ENCODE measurements around the gene PFN3. TPM values are rescaled to one million over a fixed set of nuclear protein-coding genes. Genes with fewer than 3 reads are reported as not detected.

PFN3 gene
- total RNA-seq, 1 donor from 2014 or later = not detected

- peaks cover 44% of the 10 kb centered on the region for H3K27me3 ChIP-seq
- H3K4me1 Mint-ChIP-seq = peaks cover 54% of the 10 kb centered on the region
- no peak overlapping the region for H3K27ac ChIP-seq
- no peak for TF ChIP-seq EZH2 (IDR thresholded peaks at IDR 0.05)
- TF ChIP-seq EZH2phosphoT487 (IDR thresholded peaks at IDR 0.05) = no peak
- TF ChIP-seq, protein P1, sequence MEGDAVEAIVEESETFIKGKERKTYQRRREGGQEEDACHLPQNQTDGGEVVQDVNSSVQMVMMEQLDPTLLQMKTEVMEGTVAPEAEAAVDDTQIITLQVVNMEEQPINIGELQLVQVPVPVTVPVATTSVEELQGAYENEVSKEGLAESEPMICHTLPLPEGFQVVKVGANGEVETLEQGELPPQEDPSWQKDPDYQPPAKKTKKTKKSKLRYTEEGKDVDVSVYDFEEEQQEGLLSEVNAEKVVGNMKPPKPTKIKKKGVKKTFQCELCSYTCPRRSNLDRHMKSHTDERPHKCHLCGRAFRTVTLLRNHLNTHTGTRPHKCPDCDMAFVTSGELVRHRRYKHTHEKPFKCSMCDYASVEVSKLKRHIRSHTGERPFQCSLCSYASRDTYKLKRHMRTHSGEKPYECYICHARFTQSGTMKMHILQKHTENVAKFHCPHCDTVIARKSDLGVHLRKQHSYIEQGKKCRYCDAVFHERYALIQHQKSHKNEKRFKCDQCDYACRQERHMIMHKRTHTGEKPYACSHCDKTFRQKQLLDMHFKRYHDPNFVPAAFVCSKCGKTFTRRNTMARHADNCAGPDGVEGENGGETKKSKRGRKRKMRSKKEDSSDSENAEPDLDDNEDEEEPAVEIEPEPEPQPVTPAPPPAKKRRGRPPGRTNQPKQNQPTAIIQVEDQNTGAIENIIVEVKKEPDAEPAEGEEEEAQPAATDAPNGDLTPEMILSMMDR (IDR thresholded peaks at IDR 0.05) = no peak
- peak overlapping the region; percentile 79 for H3K4me2 ChIP-seq
- peaks cover 26% of the 10 kb centered on the region for H3K4me1 ChIP-seq
- H4K20me1 ChIP-seq (ENCODE audit: low read depth) = no peaks in the 10 kb centered on the region
- H3K27ac Mint-ChIP-seq = peak overlapping the region; percentile 96
- H2AFZ ChIP-seq (replicated peaks) = peak overlapping the region; percentile 69
- DNase-seq (ENCODE audit: low spot score) = peak; percentile 96
- peak overlapping the region; percentile 50 for H3K4me3 ChIP-seq
- H3K36me3 ChIP-seq = no peaks in the 10 kb centered on the region
- H3K27me3 Mint-ChIP-seq (ENCODE audit: insufficient read depth, low read depth) = peaks cover 22% of the 10 kb centered on the region
- H3K9me3 Mint-ChIP-seq = no peaks in the 10 kb centered on the region
- H3K9ac ChIP-seq = no peak overlapping the region
- H3K4me3 Mint-ChIP-seq = peak overlapping the region; percentile 89
- no peaks in the 10 kb centered on the region for H3K79me2 ChIP-seq (ENCODE audit: low read depth)
- peaks cover 57% of the 10 kb centered on the region for H3F3A ChIP-seq (ENCODE audit: low read depth)
- no peaks in the 10 kb centered on the region for H3K36me3 Mint-ChIP-seq
- no peaks in the 10 kb centered on the region for H3K9me3 ChIP-seq (ENCODE audit: low read depth)
Measured at GRCh38 chr5:177366528-177367322, 33.7 kb downstream of the PFN3 start.

DNA sequence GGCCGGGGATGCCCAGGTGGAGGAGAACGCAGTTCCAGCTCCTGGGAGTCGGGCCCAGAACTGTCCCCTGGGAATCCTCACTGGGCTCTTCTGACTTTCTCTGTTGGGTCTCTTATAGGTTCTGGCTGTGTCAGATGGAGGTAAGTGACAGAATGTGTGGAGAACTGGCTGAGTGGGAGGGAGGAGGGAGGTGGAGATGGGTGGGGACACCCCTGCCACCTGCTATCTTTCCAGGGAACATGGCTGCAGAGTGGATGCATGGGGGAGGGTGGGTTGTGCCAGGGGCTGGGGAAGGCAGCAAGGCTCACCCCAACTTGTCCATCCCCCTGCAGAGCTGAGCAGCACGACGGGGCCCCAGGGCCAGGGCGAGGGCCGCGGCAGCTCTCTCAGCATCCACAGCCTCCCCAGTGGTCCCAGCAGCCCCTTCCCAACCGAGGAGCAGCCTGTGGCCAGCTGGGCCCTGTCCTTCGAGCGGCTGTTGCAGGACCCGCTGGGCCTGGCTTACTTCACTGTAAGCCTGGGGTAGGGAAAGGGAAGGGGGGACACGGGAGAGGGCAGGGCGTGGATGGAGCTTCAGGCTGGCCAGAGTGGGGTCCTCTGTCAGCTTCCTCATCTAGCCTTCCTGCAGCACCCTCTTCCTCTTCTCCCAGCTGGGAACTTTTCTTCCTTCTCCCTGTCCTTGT, 34.5 kb downstream of the PFN3 start:
- peak overlapping the region; percentile 96 for H3K27ac Mint-ChIP-seq
- DNase-seq (ENCODE audit: low spot score) = no peak
- H3K9me3 ChIP-seq (ENCODE audit: low read depth) = no peaks in the 10 kb centered on the region
- H3K4me2 ChIP-seq = peak overlapping the region; percentile 79
- peaks cover 44% of the 10 kb centered on the region for H3K27me3 ChIP-seq
- TF ChIP-seq EZH2 (IDR thresholded peaks at IDR 0.05) = no peak
- TF ChIP-seq, protein P1 (IDR thresholded peaks at IDR 0.05) = no peak
- no peak for TF ChIP-seq EZH2phosphoT487 (IDR thresholded peaks at IDR 0.05)
- no peaks in the 10 kb centered on the region for H3K36me3 ChIP-seq
- H3F3A ChIP-seq (ENCODE audit: low read depth) = peaks cover 50% of the 10 kb centered on the region
- peaks cover 25% of the 10 kb centered on the region for H3K27me3 Mint-ChIP-seq (ENCODE audit: insufficient read depth, low read depth)
- peaks cover 51% of the 10 kb centered on the region for H3K4me1 Mint-ChIP-seq
- H3K79me2 ChIP-seq (ENCODE audit: low read depth) = no peaks in the 10 kb centered on the region
- H3K27ac ChIP-seq = no peak overlapping the region
- H3K4me3 Mint-ChIP-seq = peak overlapping the region; percentile 89
- peak overlapping the region; percentile 69 for H2AFZ ChIP-seq (replicated peaks)
- no peak overlapping the region for H3K9ac ChIP-seq
- no peaks in the 10 kb centered on the region for H3K36me3 Mint-ChIP-seq
- H4K20me1 ChIP-seq (ENCODE audit: low read depth) = no peaks in the 10 kb centered on the region
- peaks cover 19% of the 10 kb centered on the region for H3K4me1 ChIP-seq
- H3K4me3 ChIP-seq = peak overlapping the region; percentile 50
- H3K9me3 Mint-ChIP-seq = no peaks in the 10 kb centered on the region

- Mint-ChIP-seq H3K27ac (peak overlapping the region; percentile 50), H3K36me3 (no peaks in the 10 kb centered on the region), H3K27me3 (ENCODE audit: insufficient read depth, low read depth) (peaks cover 22% of the 10 kb centered on the region), H3K9me3 (no peaks in the 10 kb centered on the region), H3K4me3 (peak overlapping the region; percentile 75), H3K4me1 (peaks cover 53% of the 10 kb centered on the region)
- Histone ChIP-seq H2AFZ (replicated peaks) (no peak overlapping the region), H3K4me3 (no peak overlapping the region), H3K9ac (no peak overlapping the region), H3K79me2 (ENCODE audit: low read depth) (no peaks in the 10 kb centered on the region), H3K36me3 (no peaks in the 10 kb centered on the region), H3K27me3 (peaks cover 44% of the 10 kb centered on the region), H3K4me2 (no peak overlapping the region), H3K4me1 (peaks cover 19% of the 10 kb centered on the region), H3F3A (ENCODE audit: low read depth) (peaks cover 38% of the 10 kb centered on the region), H3K27ac (no peak overlapping the region), H4K20me1 (ENCODE audit: low read depth) (no peaks in the 10 kb centered on the region), H3K9me3 (ENCODE audit: low read depth) (no peaks in the 10 kb centered on the region)
- DNase-seq (ENCODE audit: low spot score) = no peak
- TF ChIP-seq EZH2phosphoT487 (IDR thresholded peaks at IDR 0.05) = no peak
Measured at GRCh38 chr5:177364159-177364962, 36.1 kb downstream of the PFN3 start.
